ENCODE measurements around the gene SCGN.

DNA sequence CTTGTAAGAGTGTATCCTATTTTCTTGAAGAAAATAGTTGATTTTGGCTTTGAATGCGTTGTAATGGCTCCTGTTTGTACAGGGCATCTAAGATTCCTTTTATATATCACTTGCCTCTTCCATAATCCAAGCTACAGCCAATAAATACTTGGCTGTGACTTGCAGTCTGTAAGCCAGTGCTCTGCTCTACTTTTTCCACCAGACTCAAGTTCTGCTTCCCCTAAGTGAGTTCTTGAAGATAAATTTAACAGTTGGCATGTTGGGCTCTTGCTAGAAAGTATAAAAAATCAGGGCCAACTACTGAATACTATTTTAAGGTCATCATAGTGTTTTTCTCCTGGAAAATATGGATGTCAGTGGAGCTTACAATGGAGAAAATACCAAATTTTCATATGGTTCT, 36.5 kb upstream of the SCGN start:
- TF ChIP-seq, protein P1, sequence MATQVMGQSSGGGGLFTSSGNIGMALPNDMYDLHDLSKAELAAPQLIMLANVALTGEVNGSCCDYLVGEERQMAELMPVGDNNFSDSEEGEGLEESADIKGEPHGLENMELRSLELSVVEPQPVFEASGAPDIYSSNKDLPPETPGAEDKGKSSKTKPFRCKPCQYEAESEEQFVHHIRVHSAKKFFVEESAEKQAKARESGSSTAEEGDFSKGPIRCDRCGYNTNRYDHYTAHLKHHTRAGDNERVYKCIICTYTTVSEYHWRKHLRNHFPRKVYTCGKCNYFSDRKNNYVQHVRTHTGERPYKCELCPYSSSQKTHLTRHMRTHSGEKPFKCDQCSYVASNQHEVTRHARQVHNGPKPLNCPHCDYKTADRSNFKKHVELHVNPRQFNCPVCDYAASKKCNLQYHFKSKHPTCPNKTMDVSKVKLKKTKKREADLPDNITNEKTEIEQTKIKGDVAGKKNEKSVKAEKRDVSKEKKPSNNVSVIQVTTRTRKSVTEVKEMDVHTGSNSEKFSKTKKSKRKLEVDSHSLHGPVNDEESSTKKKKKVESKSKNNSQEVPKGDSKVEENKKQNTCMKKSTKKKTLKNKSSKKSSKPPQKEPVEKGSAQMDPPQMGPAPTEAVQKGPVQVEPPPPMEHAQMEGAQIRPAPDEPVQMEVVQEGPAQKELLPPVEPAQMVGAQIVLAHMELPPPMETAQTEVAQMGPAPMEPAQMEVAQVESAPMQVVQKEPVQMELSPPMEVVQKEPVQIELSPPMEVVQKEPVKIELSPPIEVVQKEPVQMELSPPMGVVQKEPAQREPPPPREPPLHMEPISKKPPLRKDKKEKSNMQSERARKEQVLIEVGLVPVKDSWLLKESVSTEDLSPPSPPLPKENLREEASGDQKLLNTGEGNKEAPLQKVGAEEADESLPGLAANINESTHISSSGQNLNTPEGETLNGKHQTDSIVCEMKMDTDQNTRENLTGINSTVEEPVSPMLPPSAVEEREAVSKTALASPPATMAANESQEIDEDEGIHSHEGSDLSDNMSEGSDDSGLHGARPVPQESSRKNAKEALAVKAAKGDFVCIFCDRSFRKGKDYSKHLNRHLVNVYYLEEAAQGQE (IDR thresholded peaks at IDR 0.05; ENCODE audit: insufficient read depth in 1 of 2, low read depth in 2 of 2, low read length in 2 of 2) = no peak
- TF ChIP-seq POLR2AphosphoS5 (IDR thresholded peaks at IDR 0.05; ENCODE audit: low read depth, low read length) (no peak), SIN3A (IDR thresholded peaks at IDR 0.05; ENCODE audit: borderline replicate concordance, insufficient read depth, low read length) (no peak), TAF1 (IDR thresholded peaks at IDR 0.05; ENCODE audit: borderline replicate concordance, insufficient read depth, low read length) (no peak), FOXP2 (optimal IDR thresholded peaks at IDR 0.05; ENCODE audit: borderline replicate concordance, extremely low read depth, extremely low read length, insufficient read depth) (no peak)

All from PFSK-1 (cell line).